Measurements from ENCODE around the gene SEPTIN11. TPM values are rescaled to one million over a fixed set of nuclear protein-coding genes. Genes with fewer than 3 reads are reported as not detected.
"Not testable (repeated sequence)": the region's sequence is repeated elsewhere in the genome, so short reads cannot be mapped to it uniquely, and the experiment has no call there.

The SEPTIN11 gene
- total RNA-seq, 2 donors from 2014 or later = 60.3 to 88.9 TPM

DNA sequence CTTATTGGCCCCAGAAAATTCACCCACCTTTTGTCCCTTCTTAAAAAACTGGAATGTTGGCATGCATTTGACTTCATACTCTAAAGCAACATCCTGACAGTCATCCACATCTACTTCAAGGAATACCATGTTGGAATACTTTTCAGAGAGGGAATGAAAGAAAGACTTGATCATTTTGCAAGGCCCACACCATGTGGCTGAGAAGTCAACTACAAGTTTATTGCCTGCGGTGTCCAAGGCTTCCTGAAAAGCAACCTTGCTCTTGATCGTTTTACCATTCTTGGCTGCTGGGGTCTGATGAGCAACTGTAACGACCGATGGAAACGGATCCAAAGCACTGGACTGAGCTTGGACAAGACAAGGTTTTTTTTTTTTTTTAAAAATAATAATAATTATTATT, 9.3 kb downstream of the SEPTIN11 start:
- no peak overlapping the region for H3K4me3 Mint-ChIP-seq
- H3K9me3 Mint-ChIP-seq = no peaks in the 10 kb centered on the region
- DNase-seq (ENCODE audit: low spot score) (no peak), ATAC-seq (no peak)
- H3K36me3 Mint-ChIP-seq = peaks cover 4% of the 10 kb centered on the region
- H3K27ac Mint-ChIP-seq = no peak overlapping the region
- no peaks in the 10 kb centered on the region for H3K27me3 Mint-ChIP-seq
- peaks cover 19 to 26% of the 10 kb centered on the region in 2 donors for H3K4me1 Mint-ChIP-seq (ENCODE audit: low read depth in 2 of 2)

GRCh38 chr4:76960014-76960413, 10.5 kb downstream of the SEPTIN11 start:
- Mint-ChIP-seq H3K4me1 (ENCODE audit: low read depth in 2 of 2) (peaks cover 11 to 35% of the 10 kb centered on the region in 2 donors), H3K9me3 (no peaks in the 10 kb centered on the region), H3K27ac (no peak overlapping the region), H3K4me3 (no peak overlapping the region), H3K36me3 (peaks cover 9% of the 10 kb centered on the region), H3K27me3 (no peaks in the 10 kb centered on the region)
- ATAC-seq = peak; percentile 53 to 70
- no peak for DNase-seq (ENCODE audit: low spot score)

- H3K9me3 Mint-ChIP-seq = no peaks in the 10 kb centered on the region
- H3K4me1 Mint-ChIP-seq (ENCODE audit: low read depth in 2 of 2) = peaks cover 13 to 28% of the 10 kb centered on the region in 2 donors
- H3K27me3 Mint-ChIP-seq = no peaks in the 10 kb centered on the region
- no peak for DNase-seq (ENCODE audit: low spot score)
- no peak overlapping the region for H3K4me3 Mint-ChIP-seq
- no peak for ATAC-seq
- no peak overlapping the region for H3K27ac Mint-ChIP-seq
- peaks cover 9% of the 10 kb centered on the region for H3K36me3 Mint-ChIP-seq
Observed at GRCh38 chr4:76962406-76963130, 13.0 kb downstream of the SEPTIN11 start.

GRCh38 chr4:76963131-76963750, 13.7 kb downstream of the SEPTIN11 start:
- H3K9me3 Mint-ChIP-seq = no peaks in the 10 kb centered on the region
- DNase-seq (ENCODE audit: low spot score) (no peak), ATAC-seq (no peak)
- H3K36me3 Mint-ChIP-seq = peaks cover 9% of the 10 kb centered on the region
- no peak overlapping the region for H3K4me3 Mint-ChIP-seq
- no peak overlapping the region for H3K27ac Mint-ChIP-seq
- no peaks in the 10 kb centered on the region for H3K27me3 Mint-ChIP-seq
- peaks cover 10 to 23% of the 10 kb centered on the region in 2 donors for H3K4me1 Mint-ChIP-seq (ENCODE audit: low read depth in 2 of 2)

DNA sequence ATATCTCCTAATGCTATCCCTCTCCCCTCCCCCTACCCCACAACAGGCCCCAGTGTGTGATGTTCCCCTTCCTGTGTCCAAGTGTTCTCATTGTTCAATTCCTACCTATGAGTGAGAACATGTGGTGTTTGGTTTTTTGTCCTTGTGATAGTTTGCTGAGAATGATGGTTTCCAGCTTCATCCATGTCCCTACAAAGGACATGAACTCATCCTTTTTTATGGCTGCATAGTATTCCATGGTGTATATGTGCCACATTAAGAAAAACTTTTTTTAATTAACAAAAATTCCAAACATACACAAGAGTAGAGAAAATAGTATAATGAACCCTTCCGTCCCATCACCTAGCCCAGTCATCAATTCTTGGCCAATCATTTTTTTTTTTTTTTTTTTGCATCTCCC, 14.4 kb downstream of the SEPTIN11 start:
- not testable (repeated sequence) for H3K9me3 Mint-ChIP-seq; H3K36me3 Mint-ChIP-seq; DNase-seq (ENCODE audit: low spot score); ATAC-seq; H3K27me3 Mint-ChIP-seq; H3K27ac Mint-ChIP-seq; H3K4me3 Mint-ChIP-seq
- peaks cover 8 to 23% of the 10 kb centered on the region in 2 donors for H3K4me1 Mint-ChIP-seq (ENCODE audit: low read depth in 2 of 2)

DNA sequence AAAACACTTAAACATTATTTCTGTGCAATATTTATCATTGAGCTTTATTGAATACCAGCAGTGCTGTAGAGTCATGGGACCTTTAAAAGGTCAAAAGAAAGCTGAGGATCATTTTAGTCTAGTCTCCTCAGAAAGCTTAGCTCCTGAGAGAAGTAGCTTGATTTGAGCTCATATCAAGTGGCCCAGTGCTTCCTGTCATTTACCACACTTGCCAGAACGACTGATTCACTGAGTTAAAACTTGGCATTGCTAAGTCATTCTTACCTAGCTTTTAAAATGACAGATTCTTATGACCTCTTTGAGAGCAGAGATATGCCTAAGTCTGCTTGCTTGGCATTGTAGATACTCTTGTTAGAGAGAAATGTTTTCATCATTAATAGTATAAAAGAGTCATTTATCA, 15.2 kb downstream of the SEPTIN11 start:
- H3K36me3 Mint-ChIP-seq = peaks cover 9% of the 10 kb centered on the region
- no peak for ATAC-seq

DNA sequence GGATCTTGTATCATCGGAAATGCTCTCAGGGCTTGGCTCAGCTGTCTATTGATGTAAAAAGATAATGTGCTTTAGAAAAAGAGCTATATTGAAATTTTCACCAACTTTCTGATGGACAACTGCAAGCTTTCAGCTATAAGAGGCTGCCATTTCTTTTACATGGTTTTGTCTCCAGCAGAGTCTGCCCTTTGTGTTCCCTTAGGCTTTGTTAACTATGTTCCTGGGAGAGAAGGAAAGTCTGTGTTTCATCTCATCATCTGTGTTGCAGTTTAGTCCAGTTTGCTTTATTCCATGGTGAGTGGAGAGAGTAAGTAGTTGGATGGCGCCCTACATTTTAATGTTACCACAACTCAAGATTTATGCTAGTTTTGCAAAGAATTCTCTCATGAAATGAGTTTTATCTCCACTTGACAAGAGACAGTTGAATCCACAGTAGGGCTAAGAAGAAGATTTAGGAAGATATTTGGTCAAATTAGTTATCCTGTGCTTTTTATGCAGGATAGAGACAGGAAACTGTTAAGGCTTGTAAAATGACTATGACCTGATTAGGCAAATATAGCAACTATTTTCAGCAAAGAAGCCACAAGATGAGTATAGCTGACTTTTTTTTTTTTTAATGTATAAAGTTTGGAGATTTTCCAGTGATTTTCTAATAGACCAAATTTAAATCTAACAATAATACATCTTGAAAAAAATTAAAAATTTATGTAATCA, 16.5 kb downstream of the SEPTIN11 start:
- Mint-ChIP-seq H3K4me1 (ENCODE audit: low read depth in 2 of 2) (peaks cover 11 to 13% of the 10 kb centered on the region in 2 donors), H3K36me3 (peaks cover 5% of the 10 kb centered on the region), H3K9me3 (no peaks in the 10 kb centered on the region), H3K27me3 (no peaks in the 10 kb centered on the region), H3K27ac (no peak overlapping the region), H3K4me3 (no peak overlapping the region)
- no peak for DNase-seq (ENCODE audit: low spot score)
- no peak for ATAC-seq

More for the DNA sequence above, 15.2 kb downstream of the SEPTIN11 start:
- Mint-ChIP-seq H3K4me3 (no peak overlapping the region), H3K9me3 (no peaks in the 10 kb centered on the region), H3K27me3 (no peaks in the 10 kb centered on the region), H3K4me1 (ENCODE audit: low read depth in 2 of 2) (peaks cover 8 to 19% of the 10 kb centered on the region in 2 donors), H3K27ac (no peak overlapping the region)
- DNase-seq (ENCODE audit: low spot score) = no peak

- Mint-ChIP-seq H3K4me1 (ENCODE audit: low read depth in 2 of 2) (peaks cover 10 to 18% of the 10 kb centered on the region in 2 donors), H3K27ac (no peak overlapping the region), H3K36me3 (peaks cover 5% of the 10 kb centered on the region), H3K4me3 (no peak overlapping the region), H3K9me3 (no peaks in the 10 kb centered on the region), H3K27me3 (no peaks in the 10 kb centered on the region)
- DNase-seq (ENCODE audit: low spot score) (no peak), ATAC-seq (no peak)
Observed at GRCh38 chr4:76968937-76969336, 19.4 kb downstream of the SEPTIN11 start.

- DNase-seq (ENCODE audit: low spot score) (no peak), ATAC-seq (no peak)
- no peak overlapping the region for H3K27ac Mint-ChIP-seq
- peaks cover 10 to 13% of the 10 kb centered on the region in 2 donors for H3K4me1 Mint-ChIP-seq (ENCODE audit: low read depth in 2 of 2)
- no peaks in the 10 kb centered on the region for H3K9me3 Mint-ChIP-seq
- no peaks in the 10 kb centered on the region for H3K27me3 Mint-ChIP-seq
- no peaks in the 10 kb centered on the region for H3K36me3 Mint-ChIP-seq
- no peak overlapping the region for H3K4me3 Mint-ChIP-seq
Observed at GRCh38 chr4:76969495-76969894, 19.9 kb downstream of the SEPTIN11 start.

DNA sequence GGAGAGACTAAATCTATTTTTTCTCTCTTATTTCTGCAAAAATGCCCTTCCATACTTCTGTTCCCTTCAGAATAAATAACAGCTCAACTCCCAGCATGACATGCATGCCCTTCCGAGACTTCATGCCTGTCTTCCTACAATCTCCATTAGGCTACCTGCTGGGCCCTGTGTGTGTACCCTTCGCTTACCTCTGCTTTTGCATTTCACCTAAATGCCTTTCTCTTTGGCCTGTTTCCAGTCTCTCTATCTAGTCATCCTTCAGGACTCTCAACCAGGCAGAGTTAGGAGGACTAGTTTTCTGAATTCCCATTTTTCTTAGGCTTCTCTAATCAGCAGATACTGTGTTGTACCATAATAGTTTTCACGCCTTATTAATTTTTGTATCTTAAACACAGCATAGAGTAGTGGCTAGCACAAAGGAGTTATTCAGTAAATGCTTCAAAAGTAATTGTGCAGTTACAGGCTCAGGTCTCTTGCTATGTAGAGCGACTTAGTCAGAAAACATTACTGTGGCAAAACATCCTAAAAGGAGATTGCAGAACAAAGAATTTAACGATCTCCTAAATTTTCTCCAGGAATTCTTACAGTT, 20.5 kb downstream of the SEPTIN11 start:
- no peak for ATAC-seq
- Mint-ChIP-seq H3K9me3 (no peaks in the 10 kb centered on the region), H3K27me3 (no peaks in the 10 kb centered on the region), H3K4me3 (no peak overlapping the region), H3K36me3 (no peaks in the 10 kb centered on the region), H3K27ac (no peak overlapping the region), H3K4me1 (ENCODE audit: low read depth in 2 of 2) (peaks cover 9 to 10% of the 10 kb centered on the region in 2 donors)
- no peak for DNase-seq (ENCODE audit: low spot score)

DNA sequence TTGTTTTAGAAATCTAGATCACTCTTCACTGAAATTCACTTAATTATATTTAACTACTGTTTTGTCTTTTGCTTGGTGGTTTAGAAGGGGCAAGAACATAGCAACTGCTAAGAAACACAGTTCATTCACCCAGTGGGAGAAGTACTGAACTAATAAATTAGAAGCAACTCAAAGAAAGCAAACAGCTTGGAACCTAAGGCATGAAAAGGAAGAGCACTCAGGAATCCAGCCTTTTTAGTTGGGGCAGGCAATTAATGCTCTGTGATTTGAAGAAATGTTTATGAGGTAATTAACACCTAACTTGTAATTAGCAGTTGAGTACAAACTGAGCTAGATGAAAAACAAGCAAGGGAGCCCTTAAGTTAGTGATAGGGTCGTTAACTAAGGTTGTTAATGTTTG, 22.8 kb downstream of the SEPTIN11 start:
- DNase-seq (ENCODE audit: low spot score) (no peak), ATAC-seq (no peak)
- no peaks in the 10 kb centered on the region for H3K27me3 Mint-ChIP-seq
- no peaks in the 10 kb centered on the region for H3K9me3 Mint-ChIP-seq
- no peaks in the 10 kb centered on the region for H3K36me3 Mint-ChIP-seq
- H3K27ac Mint-ChIP-seq = no peak overlapping the region
- no peak overlapping the region for H3K4me3 Mint-ChIP-seq
- peaks cover 6 to 11% of the 10 kb centered on the region in 2 donors for H3K4me1 Mint-ChIP-seq (ENCODE audit: low read depth in 2 of 2)

DNA sequence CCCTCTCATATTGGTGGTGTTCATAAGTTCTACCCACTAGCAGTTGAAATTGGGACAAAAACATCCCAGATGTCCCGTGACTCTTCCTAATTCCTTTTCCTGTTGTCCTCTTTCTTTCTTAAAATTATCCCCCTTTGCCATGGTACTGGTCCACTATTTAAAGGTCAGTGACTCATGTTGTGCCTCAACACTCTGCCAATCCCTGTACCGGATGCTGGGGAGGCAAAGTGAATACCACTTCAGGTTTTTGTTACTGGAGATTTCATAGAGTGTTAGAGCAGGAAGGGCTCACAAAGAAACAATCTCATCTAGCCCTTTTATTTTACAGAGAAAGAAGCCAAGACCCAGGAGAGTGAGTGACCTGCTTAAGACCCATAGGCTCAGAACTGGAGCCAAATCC, 24.6 kb downstream of the SEPTIN11 start:
- ATAC-seq (no peak), DNase-seq (ENCODE audit: low spot score) (no peak)
- Mint-ChIP-seq H3K4me3 (no peak overlapping the region), H3K4me1 (ENCODE audit: low read depth in 2 of 2) (peaks cover 17 to 24% of the 10 kb centered on the region in 2 donors), H3K27ac (no peak overlapping the region), H3K9me3 (peaks cover 4% of the 10 kb centered on the region), H3K36me3 (peaks cover 2% of the 10 kb centered on the region), H3K27me3 (no peaks in the 10 kb centered on the region)

DNA sequence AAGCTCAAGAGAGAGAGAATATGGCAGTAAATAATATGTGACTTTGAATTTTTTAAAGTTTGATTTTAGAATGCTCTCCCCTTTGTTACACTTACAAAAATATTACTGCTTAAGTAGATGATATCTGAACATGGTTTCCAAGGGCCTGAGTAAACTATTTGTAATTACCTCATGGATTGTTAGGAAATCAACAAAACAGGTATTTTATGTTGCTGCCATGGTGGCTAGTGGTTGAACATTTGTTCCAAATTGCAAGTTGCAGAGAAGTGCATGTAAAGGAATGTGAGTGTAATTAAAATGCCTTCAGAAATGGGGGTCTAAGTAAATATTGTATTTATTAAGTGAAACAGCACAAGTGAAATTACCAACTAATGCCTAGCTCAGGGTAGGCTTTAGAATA, 27.6 kb downstream of the SEPTIN11 start:
- ATAC-seq (no peak), DNase-seq (ENCODE audit: low spot score) (no peak)
- peaks cover 4% of the 10 kb centered on the region for H3K36me3 Mint-ChIP-seq
- H3K9me3 Mint-ChIP-seq = peaks cover 4% of the 10 kb centered on the region
- H3K27me3 Mint-ChIP-seq = no peaks in the 10 kb centered on the region
- no peak overlapping the region for H3K4me3 Mint-ChIP-seq
- H3K27ac Mint-ChIP-seq = no peak overlapping the region
- H3K4me1 Mint-ChIP-seq (ENCODE audit: low read depth in 2 of 2) = peaks cover 27 to 40% of the 10 kb centered on the region in 2 donors
